ENCODE results near the gene SELENOM.
"Not testable (repeated sequence)": the region's sequence is repeated elsewhere in the genome, so short reads cannot be mapped to it uniquely, and the experiment has no call there.

Gene SELENOM

DNA sequence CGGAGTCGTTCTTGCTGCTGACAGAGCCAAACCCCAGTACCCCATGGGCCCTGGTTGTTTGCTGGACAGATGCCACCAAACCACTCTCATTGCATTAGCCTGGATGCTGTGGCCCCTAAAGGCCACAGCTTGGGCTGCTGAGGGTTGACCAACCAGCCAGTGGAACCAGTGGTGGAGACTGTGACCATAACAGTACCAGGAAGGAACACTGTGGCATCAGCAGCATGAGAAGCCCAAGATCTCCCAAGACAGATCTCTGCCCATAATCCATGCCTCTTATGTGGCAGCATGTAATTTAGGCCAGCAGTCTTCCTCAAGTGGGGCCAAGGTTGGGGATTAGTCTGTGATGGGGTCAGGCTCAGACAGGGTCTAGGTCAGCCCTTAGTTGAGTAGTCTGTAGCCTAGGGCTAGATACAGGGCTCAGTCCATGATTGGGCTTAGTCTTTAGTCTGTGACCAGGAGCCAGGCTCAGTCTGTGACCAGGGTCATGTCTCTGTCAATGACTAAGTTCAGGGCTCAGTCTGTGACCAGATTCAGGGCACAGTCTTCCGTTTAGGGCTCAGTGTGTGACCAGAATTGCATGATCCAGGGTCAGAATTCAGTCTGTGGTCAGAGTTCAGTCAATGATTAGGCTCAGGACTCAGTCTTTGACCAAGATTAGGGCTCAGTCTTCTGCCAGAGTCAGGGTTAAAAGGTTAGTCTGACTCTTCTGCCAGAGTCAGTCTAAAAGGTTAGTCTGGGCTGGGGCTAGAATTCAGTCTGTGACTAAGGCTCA, 10.9 kb upstream of the SELENOM start:
- no peak for DNase-seq (ENCODE audit: low read depth in 1 of 2, low spot score in 1 of 2)
- TF ChIP-seq SPI1 (IDR thresholded peaks at IDR 0.05; ENCODE audit: borderline replicate concordance, low read depth): no peak
- no peak for TF ChIP-seq GABPA (IDR thresholded peaks at IDR 0.05; ENCODE audit: low read depth)
- TF ChIP-seq POLR2AphosphoS5 (IDR thresholded peaks at IDR 0.05; ENCODE audit: low read depth): no peak
- TF ChIP-seq, protein P1, sequence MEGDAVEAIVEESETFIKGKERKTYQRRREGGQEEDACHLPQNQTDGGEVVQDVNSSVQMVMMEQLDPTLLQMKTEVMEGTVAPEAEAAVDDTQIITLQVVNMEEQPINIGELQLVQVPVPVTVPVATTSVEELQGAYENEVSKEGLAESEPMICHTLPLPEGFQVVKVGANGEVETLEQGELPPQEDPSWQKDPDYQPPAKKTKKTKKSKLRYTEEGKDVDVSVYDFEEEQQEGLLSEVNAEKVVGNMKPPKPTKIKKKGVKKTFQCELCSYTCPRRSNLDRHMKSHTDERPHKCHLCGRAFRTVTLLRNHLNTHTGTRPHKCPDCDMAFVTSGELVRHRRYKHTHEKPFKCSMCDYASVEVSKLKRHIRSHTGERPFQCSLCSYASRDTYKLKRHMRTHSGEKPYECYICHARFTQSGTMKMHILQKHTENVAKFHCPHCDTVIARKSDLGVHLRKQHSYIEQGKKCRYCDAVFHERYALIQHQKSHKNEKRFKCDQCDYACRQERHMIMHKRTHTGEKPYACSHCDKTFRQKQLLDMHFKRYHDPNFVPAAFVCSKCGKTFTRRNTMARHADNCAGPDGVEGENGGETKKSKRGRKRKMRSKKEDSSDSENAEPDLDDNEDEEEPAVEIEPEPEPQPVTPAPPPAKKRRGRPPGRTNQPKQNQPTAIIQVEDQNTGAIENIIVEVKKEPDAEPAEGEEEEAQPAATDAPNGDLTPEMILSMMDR (IDR thresholded peaks at IDR 0.05; ENCODE audit: insufficient read depth, low read length): no peak
- TF ChIP-seq, protein P2, sequence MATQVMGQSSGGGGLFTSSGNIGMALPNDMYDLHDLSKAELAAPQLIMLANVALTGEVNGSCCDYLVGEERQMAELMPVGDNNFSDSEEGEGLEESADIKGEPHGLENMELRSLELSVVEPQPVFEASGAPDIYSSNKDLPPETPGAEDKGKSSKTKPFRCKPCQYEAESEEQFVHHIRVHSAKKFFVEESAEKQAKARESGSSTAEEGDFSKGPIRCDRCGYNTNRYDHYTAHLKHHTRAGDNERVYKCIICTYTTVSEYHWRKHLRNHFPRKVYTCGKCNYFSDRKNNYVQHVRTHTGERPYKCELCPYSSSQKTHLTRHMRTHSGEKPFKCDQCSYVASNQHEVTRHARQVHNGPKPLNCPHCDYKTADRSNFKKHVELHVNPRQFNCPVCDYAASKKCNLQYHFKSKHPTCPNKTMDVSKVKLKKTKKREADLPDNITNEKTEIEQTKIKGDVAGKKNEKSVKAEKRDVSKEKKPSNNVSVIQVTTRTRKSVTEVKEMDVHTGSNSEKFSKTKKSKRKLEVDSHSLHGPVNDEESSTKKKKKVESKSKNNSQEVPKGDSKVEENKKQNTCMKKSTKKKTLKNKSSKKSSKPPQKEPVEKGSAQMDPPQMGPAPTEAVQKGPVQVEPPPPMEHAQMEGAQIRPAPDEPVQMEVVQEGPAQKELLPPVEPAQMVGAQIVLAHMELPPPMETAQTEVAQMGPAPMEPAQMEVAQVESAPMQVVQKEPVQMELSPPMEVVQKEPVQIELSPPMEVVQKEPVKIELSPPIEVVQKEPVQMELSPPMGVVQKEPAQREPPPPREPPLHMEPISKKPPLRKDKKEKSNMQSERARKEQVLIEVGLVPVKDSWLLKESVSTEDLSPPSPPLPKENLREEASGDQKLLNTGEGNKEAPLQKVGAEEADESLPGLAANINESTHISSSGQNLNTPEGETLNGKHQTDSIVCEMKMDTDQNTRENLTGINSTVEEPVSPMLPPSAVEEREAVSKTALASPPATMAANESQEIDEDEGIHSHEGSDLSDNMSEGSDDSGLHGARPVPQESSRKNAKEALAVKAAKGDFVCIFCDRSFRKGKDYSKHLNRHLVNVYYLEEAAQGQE (IDR thresholded peaks at IDR 0.05; ENCODE audit: insufficient replicate concordance, low read depth): no peak
- no peaks in the 10 kb centered on the region for H3K27me3 ChIP-seq (ENCODE audit: insufficient read depth, poor library complexity, severe bottlenecking)
- H3K4me3 ChIP-seq (replicated peaks; ENCODE audit: insufficient read depth, low read length): no peak overlapping the region
- H3K27ac ChIP-seq (replicated peaks): no peak overlapping the region

GRCh38 chr22:31112547-31113091, 5.3 kb upstream of the SELENOM start:
- not testable (repeated sequence) for DNase-seq (ENCODE audit: low read depth in 1 of 2, low spot score in 1 of 2); H3K27me3 ChIP-seq (ENCODE audit: insufficient read depth, poor library complexity, severe bottlenecking); H3K27ac ChIP-seq (replicated peaks); H3K4me3 ChIP-seq (replicated peaks; ENCODE audit: insufficient read depth, low read length)

DNA sequence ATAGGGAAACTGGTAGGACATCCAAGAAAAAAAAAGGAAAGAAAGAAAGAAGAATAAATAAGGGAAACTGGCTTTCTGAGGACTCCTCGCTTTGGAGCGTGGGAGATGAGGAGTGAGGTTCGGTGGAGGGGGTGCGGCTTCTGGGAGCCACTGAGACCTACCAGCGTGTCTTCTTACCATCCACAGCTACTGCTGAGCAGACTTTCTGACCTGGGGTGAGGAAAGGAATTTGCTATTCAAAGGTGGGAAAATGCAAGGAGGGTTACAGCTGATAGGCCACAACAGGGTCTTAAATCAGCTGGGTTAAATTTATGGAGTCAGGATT, 488 bp upstream of the SELENOM start:
- TF ChIP-seq, protein P2 (IDR thresholded peaks at IDR 0.05; ENCODE audit: insufficient replicate concordance, low read depth): no peak
- TF ChIP-seq SPI1 (IDR thresholded peaks at IDR 0.05; ENCODE audit: borderline replicate concordance, low read depth): no peak
- no peak for TF ChIP-seq GABPA (IDR thresholded peaks at IDR 0.05; ENCODE audit: low read depth)
- TF ChIP-seq POLR2AphosphoS5 (IDR thresholded peaks at IDR 0.05; ENCODE audit: low read depth): no peak
- TF ChIP-seq, protein P1 (IDR thresholded peaks at IDR 0.05; ENCODE audit: insufficient read depth, low read length): no peak
- H3K27me3 ChIP-seq (ENCODE audit: insufficient read depth, poor library complexity, severe bottlenecking): peaks cover 3% of the 10 kb centered on the region

GRCh38 chr22:31106731-31107177, 614 bp downstream of the SELENOM start:
- no peak overlapping the region for H3K4me3 ChIP-seq (replicated peaks; ENCODE audit: insufficient read depth, low read length)
- H3K27ac ChIP-seq (replicated peaks): no peak overlapping the region
- DNase-seq (ENCODE audit: low read depth in 1 of 2, low spot score in 1 of 2): no peak
- TF ChIP-seq, protein P1 (IDR thresholded peaks at IDR 0.05; ENCODE audit: insufficient read depth, low read length): no peak
- TF ChIP-seq, protein P2 (IDR thresholded peaks at IDR 0.05; ENCODE audit: insufficient replicate concordance, low read depth): no peak
- TF ChIP-seq POLR2AphosphoS5 (IDR thresholded peaks at IDR 0.05; ENCODE audit: low read depth) (no peak), SPI1 (IDR thresholded peaks at IDR 0.05; ENCODE audit: borderline replicate concordance, low read depth) (no peak), GABPA (IDR thresholded peaks at IDR 0.05; ENCODE audit: low read depth) (no peak)
- peaks cover 3% of the 10 kb centered on the region for H3K27me3 ChIP-seq (ENCODE audit: insufficient read depth, poor library complexity, severe bottlenecking)

More for the DNA sequence above, 488 bp upstream of the SELENOM start:
- H3K4me3 ChIP-seq (replicated peaks; ENCODE audit: insufficient read depth, low read length): peak overlapping the region; percentile 40
- no peak for DNase-seq (ENCODE audit: low read depth in 1 of 2, low spot score in 1 of 2)
- H3K27ac ChIP-seq (replicated peaks): no peak overlapping the region
